A673 (cell line): Measurements from ENCODE around the gene FAM120A. TPM values are rescaled to one million over a fixed set of nuclear protein-coding genes. Genes with fewer than 3 reads are reported as not detected.

Source experiments
- BruUV-seq: library from RNA; stranded (reverse); fragments of 400-500 nt; replicated peaks from 2 replicates; lab custom pipeline; 2021; lab: Mats Ljungman, UMichigan
- CTCF ChIA-PET: fragments of 300-600 bp; sonication (Branson Sonifier 250); formaldehyde crosslinking; loops from one replicate; lab custom pipeline; 2022; ENCODE audit warnings: antibody characterized with exemption; lab: Charles Lee
- POLR2A ChIA-PET: fragments of 300-600 bp; sonication (Branson Sonifier 250); formaldehyde crosslinking; loops from one replicate; lab custom pipeline; 2022; ENCODE audit warnings: antibody characterized with exemption; ENCODE audit not compliant: low non-redundant PET; lab: Charles Lee
- DNase-seq: peaks from one replicate; pipeline ENCODE4 v3.0.0-alpha.2; 2015; ENCODE audit warnings: low spot score
- H3K27ac ChIP-seq: fragments of 200-600 bp; sonication (generic); 2 replicates; pipeline ENCODE4 v1.5.1; 2016; ENCODE audit warnings: mixed run types, low read depth, mild to moderate bottlenecking, mixed read lengths, antibody characterized with exemption, low read length; ENCODE audit not compliant: poor library complexity, severe bottlenecking
- H3K27me3 ChIP-seq: fragments of 200-600 bp; sonication (generic); replicated peaks from 2 replicates; pipeline ENCODE4 v1.6.1; 2017; ENCODE audit warnings: mixed run types, low read depth, mild to moderate bottlenecking, mixed read lengths, antibody characterized with exemption, low read length; ENCODE audit not compliant: insufficient read depth, poor library complexity
- H3K36me3 ChIP-seq: fragments of 200-600 bp; sonication (generic); 2 replicates; pipeline ENCODE4 v1.6.1; 2016; ENCODE audit warnings: mixed run types, mild to moderate bottlenecking, mixed read lengths, antibody characterized with exemption, low read length; ENCODE audit not compliant: insufficient read depth, poor library complexity, severe bottlenecking
- H3K4me1 ChIP-seq: fragments of 200-600 bp; sonication (generic); 2 replicates; pipeline ENCODE4 v1.6.1; 2017; ENCODE audit warnings: mixed run types, mild to moderate bottlenecking, mixed read lengths, antibody characterized with exemption, low read length; ENCODE audit not compliant: insufficient read depth, poor library complexity, severe bottlenecking
- H3K4me3 ChIP-seq: fragments of 200-600 bp; sonication (generic); 2 replicates; pipeline ENCODE4 v1.5.1; 2016; ENCODE audit warnings: low read depth, mixed run types, mild to moderate bottlenecking, mixed read lengths, low read length; ENCODE audit not compliant: poor library complexity, severe bottlenecking
- H3K9me3 ChIP-seq: fragments of 200-600 bp; sonication (generic); 2 replicates; pipeline ENCODE4 v1.6.1; 2016; ENCODE audit warnings: mixed run types, low read depth, mild to moderate bottlenecking, mixed read lengths, antibody characterized with exemption, low read length; ENCODE audit not compliant: poor library complexity, severe bottlenecking
- CTCF ChIP-seq: fragments of 300-800, 200-600 bp; sonication (generic); conservative IDR thresholded peaks from 2 replicates; pipeline ENCODE4 v1.5.1; 2017; ENCODE audit warnings: low read depth, mild to moderate bottlenecking, antibody characterized with exemption, low read length, moderate library complexity, mixed read lengths
- EZH2 ChIP-seq: fragments of 200-600 bp; sonication (generic); IDR thresholded peaks from 2 replicates; pipeline ENCODE4 v1.6.1; 2017; ENCODE audit warnings: borderline replicate concordance, low read depth, mild to moderate bottlenecking, mixed read lengths, antibody characterized with exemption, low read length; ENCODE audit not compliant: poor library complexity, severe bottlenecking
- intact Hi-C: fragments of 100-400 bp; cut with micrococcal nuclease; formaldehyde crosslinking; loops from one replicate; pipeline ENCODE4 v1.10.0; 2022; ENCODE audit not compliant: unreplicated experiment
- total RNA-seq: library from RNA; stranded (reverse); gene quantifications from 2 replicates; pipeline ENCODE4 v1.2.3, GENCODE V29; 2021

FAM120A gene
- total RNA-seq, 1 experiment from 2014 or later = 91.0 TPM

GRCh38 chr9:93586290-93587057, 135.0 kb downstream of the FAM120A start:
- no TSS peak for BruUV-seq
- Histone ChIP-seq H3K9me3 (peaks cover 4% of the 10 kb centered on the region), H3K27me3 (no peaks in the 10 kb centered on the region), H3K27ac (no peak overlapping the region), H3K36me3 (no peaks in the 10 kb centered on the region), H3K4me3 (no peak overlapping the region), H3K4me1 (peaks cover 12% of the 10 kb centered on the region)
- intact Hi-C loops = no loop called here
- no peak for TF ChIP-seq CTCF
- TF ChIP-seq EZH2 = no peak
- DNase-seq = no peak
- POLR2A ChIA-PET = no interaction called here
- CTCF ChIA-PET = no interaction called here

GRCh38 chr9:93587284-93587650, 135.8 kb downstream of the FAM120A start:
- intact Hi-C loops = no loop called here
- no peak for TF ChIP-seq CTCF
- no peak for TF ChIP-seq EZH2
- Histone ChIP-seq H3K27ac (no peak overlapping the region), H3K27me3 (no peaks in the 10 kb centered on the region), H3K36me3 (no peaks in the 10 kb centered on the region), H3K4me3 (no peak overlapping the region), H3K4me1 (peaks cover 4% of the 10 kb centered on the region), H3K9me3 (peaks cover 4% of the 10 kb centered on the region)
- ChIA-PET POLR2A (no interaction called here), CTCF (no interaction called here)
- DNase-seq = no peak
- no TSS peak for BruUV-seq

GRCh38 chr9:93587651-93588347, 136.3 kb downstream of the FAM120A start:
- Histone ChIP-seq H3K9me3 (peaks cover 4% of the 10 kb centered on the region), H3K27me3 (no peaks in the 10 kb centered on the region), H3K27ac (no peak overlapping the region), H3K36me3 (no peaks in the 10 kb centered on the region), H3K4me1 (no peaks in the 10 kb centered on the region), H3K4me3 (no peak overlapping the region)
- ChIA-PET CTCF (no interaction called here), POLR2A (no interaction called here)
- intact Hi-C loops = no loop called here
- DNase-seq = no peak
- TF ChIP-seq CTCF = no peak
- no peak for TF ChIP-seq EZH2
- no TSS peak for BruUV-seq
